PC-9 (cell line): ENCODE measurements around the gene CUL3. TPM values are rescaled to one million over a fixed set of nuclear protein-coding genes. Genes with fewer than 3 reads are reported as not detected.

Experiments used
- Bru-seq: library from RNA; stranded (reverse); fragments of 400-500 nt; gene quantifications from one replicate; lab custom pipeline; 2021; lab: Mats Ljungman, UMichigan
- BruChase-seq, 2 experiments: library from RNA; stranded (reverse); fragments of 400-500 nt; gene quantifications; one replicate each; lab custom pipeline; 2021; lab: Mats Ljungman, UMichigan
- BruUV-seq: library from RNA; stranded (reverse); fragments of 400-500 nt; replicated peaks from 2 replicates; lab custom pipeline; 2021; lab: Mats Ljungman, UMichigan
- CTCF ChIA-PET: fragments of 300-600 bp; sonication (Branson Sonifier 250); formaldehyde crosslinking; loops from one replicate; lab custom pipeline; 2022; ENCODE audit warnings: antibody characterized with exemption; lab: Charles Lee
- POLR2A ChIA-PET: fragments of 300-600 bp; sonication (Branson Sonifier 250); formaldehyde crosslinking; loops from one replicate; lab custom pipeline; 2022; ENCODE audit warnings: antibody characterized with exemption; ENCODE audit not compliant: unreplicated experiment; lab: Charles Lee
- DNase-seq, 2 experiments: peaks; one replicate each; pipeline versions ENCODE4 v3.0.0 to v3.0.0-alpha.2; 2015 to 2022; ENCODE audit warnings: mixed read lengths in 1 of 2
- H2AFZ ChIP-seq: fragments of 200-600 bp; sonication (generic); 2 replicates; pipeline ENCODE4 v1.8.1; 2017; ENCODE audit warnings: antibody characterized with exemption
- H3F3A ChIP-seq: fragments of 200-600 bp; sonication (generic); 2 replicates; pipeline ENCODE4 v1.8.1; 2017; ENCODE audit warnings: antibody characterized with exemption, mild to moderate bottlenecking, low read depth; ENCODE audit not compliant: insufficient read depth
- H3K27ac ChIP-seq: fragments of 200-600 bp; sonication (generic); 2 replicates; pipeline ENCODE4 v1.6.1; 2016; ENCODE audit warnings: mixed run types
- H3K27me3 ChIP-seq: fragments of 200-600 bp; sonication (generic); 2 replicates; pipeline ENCODE4 v1.6.1; 2016; ENCODE audit warnings: low read depth, mixed run types; ENCODE audit not compliant: insufficient read depth
- H3K36me3 ChIP-seq: fragments of 200-600 bp; sonication (generic); 2 replicates; pipeline ENCODE4 v1.6.1; 2016; ENCODE audit warnings: low read depth, mixed run types
- H3K4me1 ChIP-seq: fragments of 200-600 bp; sonication (generic); replicated peaks from 2 replicates; pipeline ENCODE4 v1.6.1; 2016; ENCODE audit warnings: mixed run types; ENCODE audit not compliant: insufficient read depth
- H3K4me2 ChIP-seq: fragments of 200-600 bp; sonication (generic); 2 replicates; pipeline ENCODE4 v1.6.1; 2017; ENCODE audit warnings: mixed run types
- H3K4me3 ChIP-seq: fragments of 200-600 bp; sonication (generic); 2 replicates; pipeline ENCODE4 v1.6.1; 2016; ENCODE audit warnings: mixed run types
- H3K79me2 ChIP-seq: fragments of 200-600 bp; sonication (generic); 2 replicates; pipeline ENCODE4 v1.6.1; 2017; ENCODE audit warnings: low read depth, mixed run types
- H3K9me2 ChIP-seq: fragments of 200-600 bp; sonication (generic); 2 replicates; pipeline ENCODE4 v1.8.1; 2017; ENCODE audit warnings: mild to moderate bottlenecking; ENCODE audit not compliant: insufficient read depth
- H3K9me3 ChIP-seq: fragments of 200-600 bp; sonication (generic); 2 replicates; pipeline ENCODE4 v1.8.1; 2016; ENCODE audit warnings: low read depth; ENCODE audit not compliant: insufficient read depth
- H4K20me1 ChIP-seq: fragments of 200-600 bp; sonication (generic); 2 replicates; pipeline ENCODE4 v1.8.1; 2017; ENCODE audit not compliant: insufficient read depth
- CTCF ChIP-seq: fragments of 200-600 bp; sonication (generic); conservative IDR thresholded peaks from 2 replicates; pipeline ENCODE4 v1.6.1; 2017; ENCODE audit warnings: mixed run types, antibody characterized with exemption, mild to moderate bottlenecking, moderate library complexity
- EZH2 ChIP-seq: fragments of 200-600 bp; sonication (generic); IDR thresholded peaks from 2 replicates; pipeline ENCODE4 v1.8.0; 2017; ENCODE audit warnings: antibody characterized with exemption, low read depth
- intact Hi-C: fragments of 100-400 bp; cut with micrococcal nuclease; formaldehyde crosslinking; loops from one replicate; pipeline ENCODE4 v1.10.0; 2022; ENCODE audit not compliant: unreplicated experiment
- long read RNA-seq: library from polyadenylated mRNA; stranded (forward); transcript quantifications from one replicate; pipeline ENCODE4 v2.0.0, GENCODE V29; 2022
- total RNA-seq: library from RNA; stranded (reverse); gene quantifications from 2 replicates; pipeline ENCODE4 v1.2.3, GENCODE V29; 2021

The CUL3 gene
- 155 and 200 TPM in 2 replicates for total RNA-seq
- Bru-seq, nascent RNA, result percentile 99 among the genes with signal in this experiment
- percentile 97 among the genes with signal in this experiment for BruChase-seq, experiment 1, labeled RNA remaining after a 2-hour chase
- percentile 94 among the genes with signal in this experiment for BruChase-seq, experiment 2, labeled RNA remaining after a 6-hour chase
- long read RNA-seq, full-length matches to known transcripts, result 279 of 305 reads
- long read RNA-seq, partial matches to known transcripts, result 9 of 305 reads
- long read RNA-seq, other reads (novel, unspliced or antisense), result 17 of 305 reads

DNA sequence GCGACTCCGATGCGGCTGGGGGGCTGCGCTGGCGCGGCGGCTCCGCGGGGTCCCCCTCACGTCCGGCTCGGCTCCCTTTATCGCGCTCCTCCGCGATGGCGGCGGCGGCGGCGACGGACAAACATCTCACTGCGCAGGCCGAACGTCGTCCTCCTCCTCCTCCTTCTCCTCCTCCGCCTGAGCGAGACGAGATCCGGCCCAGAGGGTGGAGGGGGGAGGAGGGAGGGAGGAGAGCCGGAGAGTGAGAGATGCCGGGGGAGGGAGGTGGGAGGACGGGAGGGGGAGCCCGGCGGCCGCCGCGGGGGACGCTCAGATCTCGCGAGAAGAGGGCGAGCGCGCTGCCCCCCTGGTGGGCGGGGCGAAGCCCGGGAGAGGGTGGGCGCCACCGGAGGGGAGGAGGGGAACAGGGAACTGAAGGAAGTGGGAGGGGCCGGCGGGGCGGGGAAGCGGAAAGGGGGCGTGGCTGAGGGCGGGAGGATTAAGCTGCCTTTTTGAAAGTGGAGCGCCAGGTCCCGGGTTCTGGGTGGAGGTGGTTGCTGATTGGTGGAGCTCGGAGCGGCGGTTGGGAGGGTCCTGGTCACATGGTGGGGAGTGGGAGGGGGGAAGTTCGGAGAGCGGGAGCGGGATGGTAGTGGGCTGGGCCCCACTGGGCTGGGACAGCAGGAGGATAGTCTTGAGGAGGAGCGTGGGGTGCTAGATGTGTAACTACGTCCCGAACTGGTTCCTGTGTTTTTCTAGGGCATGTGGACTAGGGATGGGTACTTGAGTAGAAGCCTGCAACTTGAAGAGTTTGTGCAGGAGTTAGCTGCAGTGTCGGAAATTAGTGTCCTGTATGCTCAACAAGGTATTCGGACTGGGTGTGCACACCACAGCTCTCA is at the start of gene CUL3:
CUL3 (minus strand) TSS at position 153 of the 878 bp plus-strand sequence. CDS start 354 bp downstream, outside the sequence.
- ChIA-PET POLR2A (interaction anchor here (0.5 to 1.3 kb wide), 19 partner anchors 9 to 1753 kb away, joined by 3 to 19 read pairs (median 4); no protein-coding TSS in a partner anchor), CTCF (interaction anchor here (0.5 to 0.7 kb wide), 5 partner anchors 57 to 417 kb away, joined by 3 to 6 read pairs (median 4); no protein-coding TSS in a partner anchor)
- H3K36me3 ChIP-seq, result peaks cover 15% of the 10 kb centered on the region
- peak; percentile 97 to 100 for DNase-seq
- no peaks in the 10 kb centered on the region for H3K27me3 ChIP-seq
- no TSS peak for BruUV-seq
- no peaks in the 10 kb centered on the region for H3K9me3 ChIP-seq
- peak within 1 kb of the TSS; percentile 46 for H3K27ac ChIP-seq
- peak within 1 kb of the TSS; percentile 81 for H2AFZ ChIP-seq
- no peaks in the 10 kb centered on the region for H3K9me2 ChIP-seq
- H3K4me3 ChIP-seq, result peak within 1 kb of the TSS; percentile 67
- peaks cover 40% of the 10 kb centered on the region for H4K20me1 ChIP-seq
- no peak for TF ChIP-seq CTCF
- no peak for TF ChIP-seq EZH2
- peaks cover 11% of the 10 kb centered on the region for H3F3A ChIP-seq
- H3K79me2 ChIP-seq, result peaks cover 43% of the 10 kb centered on the region
- intact Hi-C loops, result loop anchor here (1.0 to 10.0 kb wide), 7 partner anchors 13 to 641 kb away; partner anchors contain the start of gene WDFY1
- peaks cover 39% of the 10 kb centered on the region for H3K4me1 ChIP-seq
- peak within 1 kb of the TSS; percentile 87 for H3K4me2 ChIP-seq

DNA sequence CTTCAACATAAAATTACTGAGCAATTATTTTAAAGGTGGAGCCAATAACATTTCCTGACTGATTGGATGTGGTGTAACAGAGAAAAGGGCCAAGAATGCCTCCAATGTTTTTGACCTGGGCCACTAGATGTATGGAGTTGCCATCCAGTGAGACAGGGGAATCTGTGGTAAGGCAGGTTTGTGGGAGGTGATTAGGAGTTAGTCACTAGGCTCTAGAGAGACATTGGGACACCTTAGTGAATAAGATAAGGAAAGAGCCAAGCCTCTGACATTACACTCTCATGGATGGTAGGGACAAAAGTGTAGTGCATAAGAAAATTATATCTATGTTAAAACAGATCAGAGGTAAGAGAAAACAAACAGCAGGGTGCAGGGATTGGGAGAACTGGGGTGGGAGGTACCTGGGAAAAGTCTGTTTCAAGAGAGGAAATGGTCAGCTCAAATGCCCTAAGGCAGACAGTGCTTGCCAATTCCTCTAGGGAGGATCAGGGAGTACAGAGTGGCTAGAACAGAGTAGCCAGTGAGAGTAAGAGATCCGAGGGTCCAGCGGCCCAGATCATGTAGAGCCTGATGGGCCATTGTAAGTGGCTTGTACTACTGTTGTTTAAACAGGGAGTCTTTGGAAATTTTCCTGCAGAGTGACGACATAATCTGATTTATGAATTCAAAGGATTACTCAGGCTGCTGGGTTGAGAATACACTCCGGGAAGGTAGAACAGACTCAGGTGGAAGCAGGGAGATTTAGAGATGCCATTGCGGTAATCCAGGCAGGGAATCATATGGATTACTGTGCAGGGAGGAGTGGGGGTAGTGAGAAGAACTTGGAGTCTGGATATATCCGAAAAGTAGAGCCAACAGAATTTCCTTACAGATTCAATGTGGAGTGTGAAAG is 45.7 kb upstream of the CUL3 start:
- no peak for TF ChIP-seq CTCF
- no peak for TF ChIP-seq EZH2
- ChIA-PET POLR2A (no interaction called here), CTCF (no interaction called here)
- Histone ChIP-seq H3K79me2 (no peaks in the 10 kb centered on the region), H2AFZ (peak overlapping the region; percentile 6; the same call in 1 of the 2 replicates), H3K36me3 (no peaks in the 10 kb centered on the region), H3K27ac (no peak overlapping the region), H3K4me2 (peak overlapping the region; percentile 23; the same call in 1 of the 2 replicates), H3F3A (peaks cover 12% of the 10 kb centered on the region; the same call in 1 of the 2 replicates), H4K20me1 (no peaks in the 10 kb centered on the region), H3K9me3 (no peaks in the 10 kb centered on the region), H3K27me3 (no peaks in the 10 kb centered on the region), H3K9me2 (no peaks in the 10 kb centered on the region), H3K4me1 (peaks cover 17% of the 10 kb centered on the region), H3K4me3 (no peak overlapping the region)
- no TSS peak for BruUV-seq
- intact Hi-C loops, result no loop called here
- peak in 1 of 2 experiments; percentile 82 for DNase-seq
